Measurements from ENCODE around the gene RPL28.

Gene RPL28

GRCh38 chr19:55348317-55349034, 37.3 kb upstream of the RPL28 start:
- TF ChIP-seq CTCF (IDR thresholded peaks at IDR 0.05; ENCODE audit: extremely low read depth, missing control alignments): no peak
- DNase-seq (ENCODE audit: low spot score): no peak

GRCh38 chr19:55350620-55351315, 35.0 kb upstream of the RPL28 start:
- TF ChIP-seq CTCF (IDR thresholded peaks at IDR 0.05; ENCODE audit: extremely low read depth, missing control alignments): no peak
- DNase-seq (ENCODE audit: low spot score): no peak

GRCh38 chr19:55352040-55352439, 33.7 kb upstream of the RPL28 start:
- TF ChIP-seq CTCF (IDR thresholded peaks at IDR 0.05; ENCODE audit: extremely low read depth, missing control alignments): no peak
- DNase-seq (ENCODE audit: low spot score): no peak

GRCh38 chr19:55352549-55353145, 33.1 kb upstream of the RPL28 start:
- no peak for DNase-seq (ENCODE audit: low spot score)
- no peak for TF ChIP-seq CTCF (IDR thresholded peaks at IDR 0.05; ENCODE audit: extremely low read depth, missing control alignments)

GRCh38 chr19:55353356-55353802, 32.4 kb upstream of the RPL28 start:
- no peak for TF ChIP-seq CTCF (IDR thresholded peaks at IDR 0.05; ENCODE audit: extremely low read depth, missing control alignments)
- DNase-seq (ENCODE audit: low spot score): no peak

- TF ChIP-seq CTCF (IDR thresholded peaks at IDR 0.05; ENCODE audit: extremely low read depth, missing control alignments): no peak
- peak; percentile 89 for DNase-seq (ENCODE audit: low spot score)
Observed at GRCh38 chr19:55353803-55354697, 31.7 kb upstream of the RPL28 start.

Data from GM20000 (cell line).